ENCODE results near the gene NACC2. TPM values are rescaled to one million over a fixed set of nuclear protein-coding genes. Genes with fewer than 3 reads are reported as not detected.

NACC2 gene
- total and polyA plus RNA-seq, 9 of the 15 experiments (the other 6 are each of a cell fraction or from before 2014, with no cell fraction given) = 0.70 to 25.1 (median 5.6) TPM

DNA sequence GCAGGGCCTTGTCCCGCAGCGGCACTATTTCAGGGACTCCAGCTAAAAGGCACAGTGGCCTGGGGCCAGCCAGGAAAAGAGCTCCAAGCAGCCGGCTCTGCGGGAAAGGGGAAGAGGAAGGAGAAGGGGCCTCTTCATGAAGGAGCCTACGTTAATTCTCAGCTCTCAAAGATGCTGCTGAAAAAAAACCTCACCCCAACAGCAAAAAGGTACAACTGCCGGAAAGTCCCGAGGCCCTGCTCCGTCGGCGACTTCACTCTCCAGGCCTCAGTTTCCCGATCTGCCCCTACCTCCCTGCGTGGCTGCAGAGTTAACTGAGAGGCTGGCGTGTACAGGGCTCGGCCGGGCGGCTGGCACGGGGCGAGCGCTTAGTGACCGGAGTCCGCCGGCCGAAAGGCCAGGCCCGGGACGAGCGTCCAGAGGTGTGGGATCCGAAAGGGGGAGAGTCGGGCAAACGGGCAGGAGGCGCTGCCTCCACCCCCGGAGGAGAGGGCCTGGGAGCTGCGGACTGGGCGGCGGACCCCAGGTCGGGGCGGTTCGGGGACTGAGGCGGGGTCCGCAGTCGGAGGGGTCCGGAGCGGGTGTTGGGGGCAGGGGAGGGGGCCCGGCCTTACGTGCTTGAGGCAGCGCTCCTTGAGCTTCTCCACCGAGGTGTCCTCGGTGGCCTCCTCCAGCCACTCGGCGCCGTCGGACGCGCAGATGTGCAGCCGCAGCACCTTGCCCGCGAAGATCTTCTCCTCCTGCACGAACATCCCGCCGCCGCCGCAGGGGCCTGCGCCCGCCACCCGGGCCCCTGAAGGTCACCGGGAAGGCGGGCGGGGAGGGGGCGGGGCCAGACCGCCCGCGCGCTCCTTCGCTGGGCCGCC, 134.4 kb downstream of the NACC2 start (continued):
- no peak for TF ChIP-seq RBM15 (IDR thresholded peaks at IDR 0.05; ENCODE audit: insufficient read depth, low read length)
- no peak for TF ChIP-seq NFYB (IDR thresholded peaks at IDR 0.05; ENCODE audit: extremely low read depth, insufficient read length)
- TF ChIP-seq FOSL1 (tag; conservative IDR thresholded peaks at IDR 0.05) = no peak; the same call in 1 of the 2 replicates
- TF ChIP-seq ELF4 (CRISPR knock-in tag; IDR thresholded peaks at IDR 0.05) = no peak
- no peak for TF ChIP-seq ZNF785 (CRISPR knock-in tag; IDR thresholded peaks at IDR 0.05)
- TF ChIP-seq ZNF707 (CRISPR knock-in tag; conservative IDR thresholded peaks at IDR 0.05) = no peak
- no peak for TF ChIP-seq PHB (CRISPR knock-in tag; IDR thresholded peaks at IDR 0.05)
- TF ChIP-seq, protein P1, sequence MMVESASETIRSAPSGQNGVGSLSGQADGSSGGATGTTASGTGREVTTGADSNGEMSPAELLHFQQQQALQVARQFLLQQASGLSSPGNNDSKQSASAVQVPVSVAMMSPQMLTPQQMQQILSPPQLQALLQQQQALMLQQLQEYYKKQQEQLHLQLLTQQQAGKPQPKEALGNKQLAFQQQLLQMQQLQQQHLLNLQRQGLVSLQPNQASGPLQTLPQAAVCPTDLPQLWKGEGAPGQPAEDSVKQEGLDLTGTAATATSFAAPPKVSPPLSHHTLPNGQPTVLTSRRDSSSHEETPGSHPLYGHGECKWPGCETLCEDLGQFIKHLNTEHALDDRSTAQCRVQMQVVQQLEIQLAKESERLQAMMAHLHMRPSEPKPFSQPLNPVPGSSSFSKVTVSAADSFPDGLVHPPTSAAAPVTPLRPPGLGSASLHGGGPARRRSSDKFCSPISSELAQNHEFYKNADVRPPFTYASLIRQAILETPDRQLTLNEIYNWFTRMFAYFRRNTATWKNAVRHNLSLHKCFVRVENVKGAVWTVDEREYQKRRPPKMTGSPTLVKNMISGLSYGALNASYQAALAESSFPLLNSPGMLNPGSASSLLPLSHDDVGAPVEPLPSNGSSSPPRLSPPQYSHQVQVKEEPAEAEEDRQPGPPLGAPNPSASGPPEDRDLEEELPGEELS (CRISPR knock-in tag; IDR thresholded peaks at IDR 0.05; ENCODE audit: borderline replicate concordance) = 0 out of 2 replicates have a peak, but pooled peaks have one; percentile 13
- TF ChIP-seq XRCC5 (IDR thresholded peaks at IDR 0.05; ENCODE audit: low read depth, low read length) = no peak
- no peak for TF ChIP-seq ZNF57 (CRISPR knock-in tag; IDR thresholded peaks at IDR 0.05)
- TF ChIP-seq BDP1 (IDR thresholded peaks at IDR 0.05; ENCODE audit: insufficient read depth, insufficient read length) = no peak
- TF ChIP-seq, protein P2, sequence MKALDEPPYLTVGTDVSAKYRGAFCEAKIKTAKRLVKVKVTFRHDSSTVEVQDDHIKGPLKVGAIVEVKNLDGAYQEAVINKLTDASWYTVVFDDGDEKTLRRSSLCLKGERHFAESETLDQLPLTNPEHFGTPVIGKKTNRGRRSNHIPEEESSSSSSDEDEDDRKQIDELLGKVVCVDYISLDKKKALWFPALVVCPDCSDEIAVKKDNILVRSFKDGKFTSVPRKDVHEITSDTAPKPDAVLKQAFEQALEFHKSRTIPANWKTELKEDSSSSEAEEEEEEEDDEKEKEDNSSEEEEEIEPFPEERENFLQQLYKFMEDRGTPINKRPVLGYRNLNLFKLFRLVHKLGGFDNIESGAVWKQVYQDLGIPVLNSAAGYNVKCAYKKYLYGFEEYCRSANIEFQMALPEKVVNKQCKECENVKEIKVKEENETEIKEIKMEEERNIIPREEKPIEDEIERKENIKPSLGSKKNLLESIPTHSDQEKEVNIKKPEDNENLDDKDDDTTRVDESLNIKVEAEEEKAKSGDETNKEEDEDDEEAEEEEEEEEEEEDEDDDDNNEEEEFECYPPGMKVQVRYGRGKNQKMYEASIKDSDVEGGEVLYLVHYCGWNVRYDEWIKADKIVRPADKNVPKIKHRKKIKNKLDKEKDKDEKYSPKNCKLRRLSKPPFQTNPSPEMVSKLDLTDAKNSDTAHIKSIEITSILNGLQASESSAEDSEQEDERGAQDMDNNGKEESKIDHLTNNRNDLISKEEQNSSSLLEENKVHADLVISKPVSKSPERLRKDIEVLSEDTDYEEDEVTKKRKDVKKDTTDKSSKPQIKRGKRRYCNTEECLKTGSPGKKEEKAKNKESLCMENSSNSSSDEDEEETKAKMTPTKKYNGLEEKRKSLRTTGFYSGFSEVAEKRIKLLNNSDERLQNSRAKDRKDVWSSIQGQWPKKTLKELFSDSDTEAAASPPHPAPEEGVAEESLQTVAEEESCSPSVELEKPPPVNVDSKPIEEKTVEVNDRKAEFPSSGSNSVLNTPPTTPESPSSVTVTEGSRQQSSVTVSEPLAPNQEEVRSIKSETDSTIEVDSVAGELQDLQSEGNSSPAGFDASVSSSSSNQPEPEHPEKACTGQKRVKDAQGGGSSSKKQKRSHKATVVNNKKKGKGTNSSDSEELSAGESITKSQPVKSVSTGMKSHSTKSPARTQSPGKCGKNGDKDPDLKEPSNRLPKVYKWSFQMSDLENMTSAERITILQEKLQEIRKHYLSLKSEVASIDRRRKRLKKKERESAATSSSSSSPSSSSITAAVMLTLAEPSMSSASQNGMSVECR (CRISPR knock-in tag; IDR thresholded peaks at IDR 0.05) = peak; percentile 86
- TF ChIP-seq CBX5 (IDR thresholded peaks at IDR 0.05; ENCODE audit: borderline replicate concordance, low read depth) = no peak
- TF ChIP-seq, protein P3, sequence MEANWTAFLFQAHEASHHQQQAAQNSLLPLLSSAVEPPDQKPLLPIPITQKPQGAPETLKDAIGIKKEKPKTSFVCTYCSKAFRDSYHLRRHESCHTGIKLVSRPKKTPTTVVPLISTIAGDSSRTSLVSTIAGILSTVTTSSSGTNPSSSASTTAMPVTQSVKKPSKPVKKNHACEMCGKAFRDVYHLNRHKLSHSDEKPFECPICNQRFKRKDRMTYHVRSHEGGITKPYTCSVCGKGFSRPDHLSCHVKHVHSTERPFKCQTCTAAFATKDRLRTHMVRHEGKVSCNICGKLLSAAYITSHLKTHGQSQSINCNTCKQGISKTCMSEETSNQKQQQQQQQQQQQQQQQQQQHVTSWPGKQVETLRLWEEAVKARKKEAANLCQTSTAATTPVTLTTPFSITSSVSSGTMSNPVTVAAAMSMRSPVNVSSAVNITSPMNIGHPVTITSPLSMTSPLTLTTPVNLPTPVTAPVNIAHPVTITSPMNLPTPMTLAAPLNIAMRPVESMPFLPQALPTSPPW (CRISPR knock-in tag; IDR thresholded peaks at IDR 0.05) = no peak
- no peak for TF ChIP-seq CREBBP (IDR thresholded peaks at IDR 0.05; ENCODE audit: low read depth, low read length)
- no peak; the same call in 1 of the 2 replicates for TF ChIP-seq ZC3H4 (CRISPR knock-in tag; IDR thresholded peaks at IDR 0.05; ENCODE audit: borderline replicate concordance)
- TF ChIP-seq YBX1 (IDR thresholded peaks at IDR 0.05) = no peak
- TF ChIP-seq, protein P4, sequence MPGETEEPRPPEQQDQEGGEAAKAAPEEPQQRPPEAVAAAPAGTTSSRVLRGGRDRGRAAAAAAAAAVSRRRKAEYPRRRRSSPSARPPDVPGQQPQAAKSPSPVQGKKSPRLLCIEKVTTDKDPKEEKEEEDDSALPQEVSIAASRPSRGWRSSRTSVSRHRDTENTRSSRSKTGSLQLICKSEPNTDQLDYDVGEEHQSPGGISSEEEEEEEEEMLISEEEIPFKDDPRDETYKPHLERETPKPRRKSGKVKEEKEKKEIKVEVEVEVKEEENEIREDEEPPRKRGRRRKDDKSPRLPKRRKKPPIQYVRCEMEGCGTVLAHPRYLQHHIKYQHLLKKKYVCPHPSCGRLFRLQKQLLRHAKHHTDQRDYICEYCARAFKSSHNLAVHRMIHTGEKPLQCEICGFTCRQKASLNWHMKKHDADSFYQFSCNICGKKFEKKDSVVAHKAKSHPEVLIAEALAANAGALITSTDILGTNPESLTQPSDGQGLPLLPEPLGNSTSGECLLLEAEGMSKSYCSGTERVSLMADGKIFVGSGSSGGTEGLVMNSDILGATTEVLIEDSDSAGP (CRISPR knock-in tag; IDR thresholded peaks at IDR 0.05) = no peak
- TF ChIP-seq ZNF253 (CRISPR knock-in tag; conservative IDR thresholded peaks at IDR 0.05) = no peak

Data from K562 (cell line).